GM23338 (cell line): Measurements from ENCODE around the gene ZNF837.

ENCODE experiments used
- CTCF ChIP-seq, 2 experiments: fragments of 200-600 bp in 1 of 2; sonication (generic) in 1 of 2; conservative IDR thresholded peaks; 2 replicates each; pipeline versions ENCODE4 v1.5.1 to v1.6.1; 2016 to 2017; ENCODE audit warnings: antibody characterized with exemption in 2 of 2, low read depth in 2 of 2, mild to moderate bottlenecking in 2 of 2, moderate library complexity in 1 of 2
- EZH2 ChIP-seq: fragments of 200-600 bp; sonication (generic); IDR thresholded peaks from one replicate; pipeline ENCODE4 v1.8.0; 2017; ENCODE audit warnings: antibody characterized with exemption, mild to moderate bottlenecking, low read depth; ENCODE audit not compliant: unreplicated experiment
- EZH2phosphoT487 ChIP-seq: fragments of 200-600 bp; sonication (generic); IDR thresholded peaks from one replicate; pipeline ENCODE4 v1.8.1; 2018; ENCODE audit warnings: antibody characterized with exemption; ENCODE audit not compliant: unreplicated experiment
- POLR2AphosphoS5 ChIP-seq: IDR thresholded peaks from 2 replicates; pipeline ENCODE4 v1.6.1; 2016; ENCODE audit warnings: antibody characterized with exemption, low read depth
- REST ChIP-seq: IDR thresholded peaks from one replicate; pipeline ENCODE4 v1.6.1; 2018; ENCODE audit warnings: antibody characterized with exemption; ENCODE audit not compliant: unreplicated experiment
- ZNF331 ChIP-seq: fragments of 250-450 bp; sonication (Bioruptor Pico); IDR thresholded peaks from 2 replicates; pipeline ENCODE4 v1.5.0; 2020; ENCODE audit warnings: low read depth, mild to moderate bottlenecking, moderate library complexity

- TF ChIP-seq CTCF (conservative IDR thresholded peaks at IDR 0.05; ENCODE audit: low read depth in 2 of 2): no peak
- no peak for TF ChIP-seq POLR2AphosphoS5
- no peak for TF ChIP-seq REST
- no peak for TF ChIP-seq EZH2
- TF ChIP-seq EZH2phosphoT487: no peak
- no peak for TF ChIP-seq ZNF331 (CRISPR knock-in tag)
Measured at GRCh38 chr19:58395979-58396627, 15.3 kb upstream of the ZNF837 start.
